ENCODE data around the gene ADCY5.

ADCY5 gene

GRCh38 chr3:123297627-123297899 lies 151.3 kb downstream of the ADCY5 start:
- H3K36me3 ChIP-seq (ENCODE audit: control insufficient read depth, insufficient read depth, low read length), result peaks cover 13% of the 10 kb centered on the region
- no peak overlapping the region for H3K9ac ChIP-seq (ENCODE audit: low read length)
- no peaks in the 10 kb centered on the region; the same call in 1 of the 2 replicates for H3K4me1 ChIP-seq (ENCODE audit: control insufficient read depth, insufficient read depth, low read length)
- H3K4me3 ChIP-seq (ENCODE audit: low read depth, low read length), result no peak overlapping the region
- no peaks in the 10 kb centered on the region for H3K27me3 ChIP-seq (ENCODE audit: control insufficient read depth, insufficient read depth, low read length)
- H3K9me3 ChIP-seq (ENCODE audit: control insufficient read depth, insufficient read depth, low read depth, low read length), result no peaks in the 10 kb centered on the region
- H3K27ac ChIP-seq (ENCODE audit: low read depth, low read length), result no peak overlapping the region

- Histone ChIP-seq H3K9me3 (ENCODE audit: control insufficient read depth, insufficient read depth, low read depth, low read length) (no peaks in the 10 kb centered on the region), H3K9ac (ENCODE audit: low read length) (no peak overlapping the region), H3K36me3 (ENCODE audit: control insufficient read depth, insufficient read depth, low read length) (peaks cover 8% of the 10 kb centered on the region), H3K27me3 (ENCODE audit: control insufficient read depth, insufficient read depth, low read length) (no peaks in the 10 kb centered on the region), H3K4me3 (ENCODE audit: low read depth, low read length) (no peak overlapping the region), H3K27ac (ENCODE audit: low read depth, low read length) (no peak overlapping the region), H3K4me1 (ENCODE audit: control insufficient read depth, insufficient read depth, low read length) (no peaks in the 10 kb centered on the region; the same call in 1 of the 2 replicates)
These were observed 151.9 kb downstream of the ADCY5 start for GRCh38 chr3:123296836-123297626.

GRCh38 chr3:123296261-123296660 lies 152.6 kb downstream of the ADCY5 start:
- H3K36me3 ChIP-seq (ENCODE audit: control insufficient read depth, insufficient read depth, low read length), result peaks cover 7% of the 10 kb centered on the region
- no peak overlapping the region for H3K9ac ChIP-seq (ENCODE audit: low read length)
- H3K9me3 ChIP-seq (ENCODE audit: control insufficient read depth, insufficient read depth, low read depth, low read length), result no peaks in the 10 kb centered on the region
- H3K4me3 ChIP-seq (ENCODE audit: low read depth, low read length), result no peak overlapping the region
- no peaks in the 10 kb centered on the region; the same call in 1 of the 2 replicates for H3K4me1 ChIP-seq (ENCODE audit: control insufficient read depth, insufficient read depth, low read length)
- H3K27ac ChIP-seq (ENCODE audit: low read depth, low read length), result no peak overlapping the region
- H3K27me3 ChIP-seq (ENCODE audit: control insufficient read depth, insufficient read depth, low read length), result no peaks in the 10 kb centered on the region

GRCh38 chr3:123295901-123296250 lies 153.0 kb downstream of the ADCY5 start:
- H3K9ac ChIP-seq (ENCODE audit: low read length), result no peak overlapping the region
- H3K4me1 ChIP-seq (ENCODE audit: control insufficient read depth, insufficient read depth, low read length), result no peaks in the 10 kb centered on the region; the same call in 1 of the 2 replicates
- no peaks in the 10 kb centered on the region for H3K27me3 ChIP-seq (ENCODE audit: control insufficient read depth, insufficient read depth, low read length)
- H3K4me3 ChIP-seq (ENCODE audit: low read depth, low read length), result no peak overlapping the region
- H3K27ac ChIP-seq (ENCODE audit: low read depth, low read length), result no peak overlapping the region
- H3K36me3 ChIP-seq (ENCODE audit: control insufficient read depth, insufficient read depth, low read length), result peaks cover 10% of the 10 kb centered on the region
- no peaks in the 10 kb centered on the region for H3K9me3 ChIP-seq (ENCODE audit: control insufficient read depth, insufficient read depth, low read depth, low read length)

GRCh38 chr3:123295171-123295900 lies 153.6 kb downstream of the ADCY5 start:
- Histone ChIP-seq H3K9me3 (ENCODE audit: control insufficient read depth, insufficient read depth, low read depth, low read length) (no peaks in the 10 kb centered on the region), H3K4me1 (ENCODE audit: control insufficient read depth, insufficient read depth, low read length) (no peaks in the 10 kb centered on the region; the same call in 1 of the 2 replicates), H3K27ac (ENCODE audit: low read depth, low read length) (no peak overlapping the region), H3K9ac (ENCODE audit: low read length) (no peak overlapping the region), H3K36me3 (ENCODE audit: control insufficient read depth, insufficient read depth, low read length) (peaks cover 10% of the 10 kb centered on the region), H3K4me3 (ENCODE audit: low read depth, low read length) (no peak overlapping the region), H3K27me3 (ENCODE audit: control insufficient read depth, insufficient read depth, low read length) (no peaks in the 10 kb centered on the region)

- no peaks in the 10 kb centered on the region for H3K9me3 ChIP-seq (ENCODE audit: control insufficient read depth, insufficient read depth, low read depth, low read length)
- H3K4me1 ChIP-seq (ENCODE audit: control insufficient read depth, insufficient read depth, low read length), result no peaks in the 10 kb centered on the region; the same call in 1 of the 2 replicates
- peaks cover 12% of the 10 kb centered on the region for H3K36me3 ChIP-seq (ENCODE audit: control insufficient read depth, insufficient read depth, low read length)
- H3K27ac ChIP-seq (ENCODE audit: low read depth, low read length), result no peak overlapping the region
- H3K27me3 ChIP-seq (ENCODE audit: control insufficient read depth, insufficient read depth, low read length), result no peaks in the 10 kb centered on the region
- no peak overlapping the region for H3K4me3 ChIP-seq (ENCODE audit: low read depth, low read length)
- no peak overlapping the region for H3K9ac ChIP-seq (ENCODE audit: low read length)
These were observed 154.5 kb downstream of the ADCY5 start for GRCh38 chr3:123294296-123294938.

- Histone ChIP-seq H3K9me3 (ENCODE audit: control insufficient read depth, insufficient read depth, low read depth, low read length) (no peaks in the 10 kb centered on the region), H3K4me3 (ENCODE audit: low read depth, low read length) (no peak overlapping the region), H3K36me3 (ENCODE audit: control insufficient read depth, insufficient read depth, low read length) (peaks cover 14% of the 10 kb centered on the region), H3K27me3 (ENCODE audit: control insufficient read depth, insufficient read depth, low read length) (no peaks in the 10 kb centered on the region), H3K4me1 (ENCODE audit: control insufficient read depth, insufficient read depth, low read length) (no peaks in the 10 kb centered on the region; the same call in 1 of the 2 replicates), H3K9ac (ENCODE audit: low read length) (no peak overlapping the region), H3K27ac (ENCODE audit: low read depth, low read length) (no peak overlapping the region)
These were observed 156.3 kb downstream of the ADCY5 start for GRCh38 chr3:123292321-123293310.

GRCh38 chr3:123291404-123291803 lies 157.5 kb downstream of the ADCY5 start:
- no peaks in the 10 kb centered on the region for H3K27me3 ChIP-seq (ENCODE audit: control insufficient read depth, insufficient read depth, low read length)
- H3K9ac ChIP-seq (ENCODE audit: low read length), result no peak overlapping the region
- H3K4me1 ChIP-seq (ENCODE audit: control insufficient read depth, insufficient read depth, low read length), result no peaks in the 10 kb centered on the region; the same call in 1 of the 2 replicates
- H3K9me3 ChIP-seq (ENCODE audit: control insufficient read depth, insufficient read depth, low read depth, low read length), result no peaks in the 10 kb centered on the region
- H3K36me3 ChIP-seq (ENCODE audit: control insufficient read depth, insufficient read depth, low read length), result peaks cover 14% of the 10 kb centered on the region
- H3K4me3 ChIP-seq (ENCODE audit: low read depth, low read length), result no peak overlapping the region
- no peak overlapping the region for H3K27ac ChIP-seq (ENCODE audit: low read depth, low read length)

- no peak overlapping the region for H3K9ac ChIP-seq (ENCODE audit: low read length)
- no peaks in the 10 kb centered on the region for H3K9me3 ChIP-seq (ENCODE audit: control insufficient read depth, insufficient read depth, low read depth, low read length)
- no peak overlapping the region for H3K27ac ChIP-seq (ENCODE audit: low read depth, low read length)
- H3K36me3 ChIP-seq (ENCODE audit: control insufficient read depth, insufficient read depth, low read length), result peaks cover 14% of the 10 kb centered on the region
- H3K27me3 ChIP-seq (ENCODE audit: control insufficient read depth, insufficient read depth, low read length), result no peaks in the 10 kb centered on the region
- no peak overlapping the region for H3K4me3 ChIP-seq (ENCODE audit: low read depth, low read length)
- no peaks in the 10 kb centered on the region; the same call in 1 of the 2 replicates for H3K4me1 ChIP-seq (ENCODE audit: control insufficient read depth, insufficient read depth, low read length)
These were observed 157.9 kb downstream of the ADCY5 start for GRCh38 chr3:123290962-123291361.

- no peak overlapping the region for H3K9ac ChIP-seq (ENCODE audit: low read length)
- no peak overlapping the region for H3K4me3 ChIP-seq (ENCODE audit: low read depth, low read length)
- H3K27me3 ChIP-seq (ENCODE audit: control insufficient read depth, insufficient read depth, low read length), result no peaks in the 10 kb centered on the region
- peaks cover 19% of the 10 kb centered on the region for H3K36me3 ChIP-seq (ENCODE audit: control insufficient read depth, insufficient read depth, low read length)
- no peaks in the 10 kb centered on the region for H3K9me3 ChIP-seq (ENCODE audit: control insufficient read depth, insufficient read depth, low read depth, low read length)
- H3K4me1 ChIP-seq (ENCODE audit: control insufficient read depth, insufficient read depth, low read length), result no peaks in the 10 kb centered on the region; the same call in 1 of the 2 replicates
- no peak overlapping the region for H3K27ac ChIP-seq (ENCODE audit: low read depth, low read length)
These were observed 158.6 kb downstream of the ADCY5 start for GRCh38 chr3:123290107-123290930.
